OCI-M2 (cell line): ENCODE measurements around the gene ZNF532.
"Not testable (repeated sequence)": the region's sequence is repeated elsewhere in the genome, so short reads cannot be mapped to it uniquely, and the experiment has no call there.

ENCODE experiments used
- DNase-seq: peaks from one replicate; lab custom pipeline; 2025; ENCODE audit not compliant: unreplicated experiment; lab: John Stamatoyannopoulos, UW

The ZNF532 gene

GRCh38 chr18:58847383-58848071 lies 17.1 kb upstream of the ZNF532 start:
- no peak for DNase-seq

- no peak for DNase-seq
Measured at GRCh38 chr18:58848685-58849084, 16.0 kb upstream of the ZNF532 start.

DNA sequence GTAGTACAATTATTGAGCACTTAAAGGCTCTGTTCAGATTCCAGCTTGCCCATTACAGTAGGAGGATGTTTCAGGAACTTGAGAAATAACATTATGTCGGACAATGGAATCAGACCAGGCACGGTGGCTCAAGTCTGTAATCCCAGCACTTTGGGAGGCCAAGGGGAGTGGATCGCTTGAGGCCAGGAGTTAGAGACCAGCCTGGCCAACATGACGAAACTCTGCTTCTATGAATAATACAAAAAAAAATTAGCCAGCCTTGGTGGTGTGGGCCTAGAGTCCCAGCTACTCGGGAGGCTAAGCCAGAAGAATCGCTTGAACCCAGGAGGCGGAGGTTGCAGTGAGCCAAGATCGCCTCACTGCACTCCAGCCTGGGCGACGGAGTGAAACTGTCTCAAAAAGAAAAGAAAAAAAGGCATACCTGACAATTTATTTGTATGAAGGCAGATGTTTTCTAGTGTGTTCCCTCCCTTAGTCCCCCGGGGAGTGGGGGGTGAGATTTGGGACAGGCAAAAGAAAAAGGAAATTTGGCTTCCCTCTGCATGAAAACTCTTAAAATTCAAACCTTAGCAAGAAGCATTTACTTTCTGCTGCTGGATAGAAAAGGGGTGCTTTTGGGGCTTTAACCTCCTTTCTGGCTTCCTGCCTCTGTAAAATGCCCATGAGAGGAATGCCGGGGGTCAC lies 13.7 kb upstream of the ZNF532 start:
- DNase-seq: no peak

GRCh38 chr18:58851856-58852255 lies 12.8 kb upstream of the ZNF532 start:
- DNase-seq: no peak

DNA sequence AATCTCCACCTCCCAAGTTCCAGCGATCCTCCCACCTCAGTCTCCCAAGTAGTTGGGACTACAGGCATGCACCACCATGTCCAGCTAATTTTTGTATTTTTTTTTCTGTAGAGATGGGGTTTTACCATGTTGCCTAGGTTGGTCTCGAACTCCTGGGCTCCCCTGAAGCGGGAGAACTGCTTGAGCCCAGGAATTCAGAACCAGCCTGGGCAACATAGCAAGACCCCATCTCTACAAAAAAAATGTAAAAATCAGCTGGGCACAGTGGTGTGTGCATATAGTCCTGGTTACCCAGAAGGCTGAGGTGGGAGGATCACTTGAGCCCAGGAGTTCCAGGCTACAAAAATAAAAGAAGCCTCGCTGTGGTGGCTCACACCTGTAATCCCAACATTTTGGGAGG lies 12.0 kb upstream of the ZNF532 start:
- DNase-seq: no peak

- DNase-seq: no peak
Measured at GRCh38 chr18:58853561-58853960, 11.1 kb upstream of the ZNF532 start.

DNA sequence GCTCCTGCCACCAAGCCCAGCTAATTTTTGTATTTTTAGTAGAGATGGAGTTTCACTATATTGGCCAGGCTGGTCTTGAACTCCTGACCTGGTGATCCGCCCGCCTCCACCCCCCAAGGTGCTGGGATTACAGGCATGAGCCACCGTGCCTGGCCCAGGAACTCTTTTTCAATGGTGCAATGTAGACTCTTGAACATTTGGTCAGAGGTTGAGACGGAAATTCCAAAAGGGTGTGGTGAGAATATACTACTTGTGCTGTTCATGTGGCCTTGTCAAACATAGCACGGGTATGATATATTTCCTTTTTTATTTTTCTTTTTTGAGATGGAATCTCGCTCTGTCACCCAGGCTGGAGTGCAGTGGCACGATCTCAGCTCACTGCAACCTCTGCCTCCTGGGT lies 9.2 kb upstream of the ZNF532 start:
- DNase-seq: not testable (repeated sequence)

DNA sequence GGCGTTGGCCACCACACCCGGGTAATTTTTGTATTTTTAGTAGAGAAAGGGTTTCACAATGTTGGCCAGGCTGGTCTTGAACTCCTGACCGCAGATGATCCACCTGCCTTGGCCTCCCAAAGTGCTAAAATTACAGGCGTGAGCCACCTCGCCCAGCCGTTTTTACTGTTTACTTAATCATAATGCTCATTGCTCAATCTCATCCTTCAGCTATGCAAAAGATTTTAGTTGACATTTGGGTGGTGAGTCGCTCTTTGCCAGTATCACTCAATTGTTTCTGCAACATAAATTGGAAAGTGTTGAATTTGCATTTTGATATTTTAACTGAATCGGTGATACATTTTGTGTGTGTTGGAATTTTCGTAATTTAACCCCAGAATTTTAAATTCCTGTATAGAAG lies 7.8 kb upstream of the ZNF532 start:
- DNase-seq: no peak

DNA sequence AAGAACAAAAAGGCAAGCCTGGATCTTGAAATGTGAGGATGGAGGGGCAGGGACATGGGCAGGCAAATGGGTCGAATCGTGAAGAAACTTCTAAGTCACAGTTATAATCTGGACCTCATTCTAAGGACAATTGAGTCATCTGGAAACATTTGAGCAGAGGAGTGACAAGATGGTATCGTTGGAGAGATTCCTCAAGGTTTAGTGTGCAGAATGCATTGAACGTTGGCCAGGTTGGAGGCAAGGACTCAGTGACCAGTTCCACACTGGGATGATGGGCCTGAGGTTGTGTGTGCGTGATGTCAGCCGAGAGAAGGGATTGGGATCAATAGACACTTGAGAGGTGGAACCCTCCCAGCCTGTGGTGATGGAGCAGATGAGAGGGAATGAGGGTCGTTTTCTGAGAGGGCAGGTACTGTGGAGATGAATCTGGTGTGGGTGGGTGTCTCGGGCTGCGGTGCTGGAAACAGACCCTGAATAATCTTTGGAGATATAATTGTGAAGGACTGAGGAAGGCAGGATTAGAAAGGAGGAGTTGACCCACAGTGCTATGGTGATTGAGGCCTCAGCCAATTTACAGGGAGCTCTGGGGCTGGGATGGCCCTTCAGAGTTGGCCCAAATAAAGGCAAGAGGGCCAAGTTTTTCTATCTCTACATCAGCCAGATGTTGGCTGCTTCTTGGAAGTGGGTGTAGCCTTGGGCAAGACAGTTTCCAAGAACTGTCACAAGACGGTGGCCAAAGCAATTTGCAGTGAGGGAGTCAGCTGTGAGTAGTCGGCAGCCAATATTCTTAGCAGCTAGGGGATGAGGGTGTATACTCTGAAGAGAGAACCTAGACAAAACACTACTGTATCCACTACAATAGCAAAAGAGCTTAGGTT lies 5.8 kb upstream of the ZNF532 start:
- DNase-seq: no peak

DNA sequence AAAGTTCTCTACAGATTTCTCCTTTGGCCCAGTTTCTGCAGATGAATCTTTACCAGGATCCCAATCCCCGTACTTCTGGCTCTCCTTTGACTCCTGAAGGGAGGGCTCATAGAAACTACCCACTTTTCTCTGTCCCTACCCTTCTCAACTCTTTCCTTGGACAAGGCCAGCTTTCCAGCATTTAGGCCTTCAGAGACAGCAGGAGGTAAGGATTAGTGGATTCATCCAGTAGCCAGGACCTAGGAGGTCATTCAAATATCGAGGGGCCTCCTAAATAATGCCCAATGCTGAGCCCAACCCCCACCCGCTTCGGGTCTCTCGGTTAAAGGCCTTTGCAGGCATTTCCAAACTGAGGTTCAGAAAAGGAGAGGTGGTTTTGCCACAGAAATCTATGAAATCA lies 4.8 kb upstream of the ZNF532 start:
- no peak for DNase-seq

DNA sequence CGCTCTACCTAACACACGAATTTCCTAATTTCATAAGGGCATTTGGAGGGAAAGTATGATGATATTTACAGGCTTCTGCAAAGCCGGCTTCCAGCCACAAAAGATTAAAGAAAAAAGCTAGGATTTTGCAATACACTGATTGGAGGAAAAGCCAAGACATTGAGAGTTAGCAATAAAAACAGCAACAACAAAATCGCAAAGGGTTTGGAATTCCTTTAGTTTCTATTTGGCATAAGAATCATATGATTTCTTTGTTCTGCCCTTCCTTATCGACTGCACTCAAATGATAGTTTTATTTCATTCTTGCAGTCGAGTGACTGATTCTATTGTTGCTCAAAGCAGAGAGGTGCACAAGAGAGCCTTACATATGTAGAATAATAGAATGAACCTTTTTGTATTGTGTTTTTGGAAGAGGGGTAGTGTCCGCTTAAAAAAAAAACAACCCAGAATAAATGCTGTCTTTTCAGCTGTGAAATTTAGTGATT lies 3.9 kb upstream of the ZNF532 start:
- DNase-seq: no peak

GRCh38 chr18:58861353-58861752 lies 3.3 kb upstream of the ZNF532 start:
- no peak for DNase-seq

- no peak for DNase-seq
Measured at GRCh38 chr18:58861861-58862301, 2.8 kb upstream of the ZNF532 start.

DNA sequence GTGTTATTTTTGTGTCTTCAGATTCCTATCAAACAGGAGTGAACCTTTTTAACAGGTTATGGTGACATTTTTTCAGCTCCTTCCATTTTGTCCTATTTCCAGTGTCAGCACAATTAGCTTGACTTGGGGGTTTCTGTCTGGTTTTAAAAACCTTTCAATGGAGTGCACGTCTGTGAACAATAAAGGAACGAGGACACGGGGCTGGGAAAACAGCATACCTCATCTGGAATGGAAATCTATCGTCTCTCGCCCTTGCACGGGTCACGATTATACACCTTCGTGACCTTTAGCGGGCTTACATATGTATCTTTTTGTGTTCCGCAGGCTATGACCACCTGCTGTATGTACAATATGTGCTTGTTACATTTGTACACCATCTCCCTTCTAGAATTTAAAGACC lies 2.3 kb upstream of the ZNF532 start:
- DNase-seq: no peak

DNA sequence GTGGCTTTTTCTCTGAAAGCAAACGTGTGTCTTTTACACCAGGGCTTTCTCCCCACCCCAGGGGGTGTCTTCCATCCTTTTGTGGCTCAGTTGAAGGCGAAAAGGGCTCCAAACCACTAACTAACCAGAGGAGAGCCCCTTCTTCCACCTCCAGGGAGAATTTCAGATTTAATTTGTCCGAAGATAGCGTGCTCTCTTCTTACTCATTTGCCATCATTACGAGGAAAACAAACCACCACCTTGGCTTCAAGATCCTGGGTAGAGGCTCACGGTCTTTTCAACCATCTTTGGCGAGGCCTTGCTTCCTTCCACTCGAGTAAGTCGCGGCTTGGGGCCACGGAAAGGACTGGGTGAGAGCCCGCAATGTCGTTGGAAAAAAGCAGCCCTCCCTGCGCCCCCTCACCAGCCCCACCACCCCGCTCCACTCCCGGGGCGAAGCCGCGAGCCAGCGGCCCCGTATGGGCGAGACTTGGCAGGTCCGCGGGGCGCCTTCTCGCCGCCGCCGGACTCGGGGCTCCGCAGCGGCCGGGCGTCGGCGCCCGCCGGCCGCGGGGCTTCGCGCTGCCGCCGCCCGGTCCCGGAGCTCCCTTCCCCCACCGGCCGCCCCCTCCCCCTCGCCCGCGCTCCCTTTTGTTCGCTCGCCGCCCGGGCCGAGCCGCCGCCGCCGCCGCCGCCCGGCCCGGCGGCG lies 1.7 kb upstream of the ZNF532 start:
- DNase-seq: no peak

- no peak for DNase-seq
Measured at GRCh38 chr18:58863539-58864145, 1.0 kb upstream of the ZNF532 start.

DNA sequence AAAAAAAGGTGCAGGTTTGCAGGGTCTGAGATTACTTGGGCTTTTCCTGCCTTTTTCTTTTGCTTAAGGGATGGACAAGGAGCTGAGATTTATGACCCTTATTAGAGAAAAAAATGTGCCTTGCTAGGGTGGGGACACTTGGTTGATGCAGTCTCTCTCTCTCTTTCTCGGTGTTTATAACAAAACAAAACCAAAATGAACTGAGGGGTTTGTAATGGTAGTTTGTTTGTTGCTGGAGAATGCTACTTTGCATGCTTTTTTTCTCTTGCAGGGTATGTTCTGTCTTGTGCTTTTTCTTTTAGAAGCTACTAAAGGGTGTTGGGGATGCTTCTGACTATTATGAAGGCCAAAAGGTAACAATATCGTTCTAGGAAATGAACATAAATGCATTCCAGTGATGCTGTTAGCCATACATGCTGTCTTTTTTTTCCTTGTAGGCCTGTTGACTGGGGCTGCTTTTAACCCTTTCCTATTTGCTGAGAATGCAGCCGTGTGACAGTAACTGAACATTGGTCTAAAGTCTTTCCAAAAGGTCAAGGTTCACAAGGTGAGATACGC lies 435 bp downstream of the ZNF532 start:
- no peak for DNase-seq

DNA sequence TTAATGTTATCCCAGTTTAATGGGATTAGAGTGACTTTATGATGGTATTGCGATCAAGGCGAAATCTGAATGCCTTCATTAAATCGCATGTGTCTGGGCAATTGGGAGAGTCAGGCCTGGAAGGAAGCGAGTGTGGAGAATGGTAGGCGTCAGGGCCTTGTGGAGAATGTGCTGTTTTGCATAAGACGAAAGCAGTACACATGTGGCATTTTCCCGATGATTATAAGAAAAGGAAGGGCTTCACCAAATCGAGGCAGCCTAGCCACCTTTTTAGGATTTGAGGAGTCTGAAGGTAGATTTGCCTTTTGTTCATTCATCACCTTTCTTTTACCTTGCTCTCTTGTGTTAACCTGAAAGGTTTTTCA lies 1.0 kb downstream of the ZNF532 start:
- no peak for DNase-seq

- DNase-seq: no peak
Measured at GRCh38 chr18:58866066-58866772, 1.5 kb downstream of the ZNF532 start.

- no peak for DNase-seq
Measured at GRCh38 chr18:58866773-58867150, 2.1 kb downstream of the ZNF532 start.
